ENCODE data around the gene TTC9B.

TTC9B gene

DNA sequence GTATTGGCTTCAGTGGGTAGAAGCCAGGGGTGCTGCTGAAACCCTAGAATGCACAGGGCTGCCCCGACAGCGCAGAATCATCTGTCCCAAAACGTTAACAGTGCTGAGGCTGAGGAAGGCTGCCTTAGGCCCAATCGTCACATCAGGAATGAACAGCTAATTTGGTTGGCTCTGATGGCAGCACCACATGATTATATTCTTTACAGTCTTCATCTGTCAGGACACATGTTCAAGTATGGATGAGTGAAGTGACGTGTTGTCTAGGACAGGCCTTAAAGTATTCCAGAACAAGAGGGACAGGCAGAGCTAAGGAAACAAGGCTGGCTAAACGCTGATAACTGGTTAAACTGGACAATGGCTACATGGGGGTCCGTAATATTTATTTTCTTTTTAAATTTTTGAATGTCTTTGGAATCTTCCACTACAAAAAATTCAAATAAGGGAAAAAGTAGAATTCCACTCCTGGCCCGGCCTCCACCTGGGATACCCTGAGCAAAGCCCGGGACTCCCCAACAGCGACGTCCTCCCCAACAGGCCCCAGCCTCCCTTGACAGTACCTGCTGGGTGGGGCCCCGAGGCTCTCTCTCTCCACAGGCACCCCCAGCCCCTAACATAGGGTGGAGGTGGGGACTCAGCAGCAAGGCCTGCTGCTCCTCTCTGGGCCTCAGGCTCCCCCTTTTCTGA, 23.1 kb upstream of the TTC9B start:
- Histone ChIP-seq H3K9ac (ENCODE audit: low read depth in 1 of 2, low read length in 2 of 2) (no peak overlapping the region), H3K36me3 (ENCODE audit: control insufficient read depth in 1 of 2, insufficient read depth in 2 of 2, low read length in 2 of 2) (peaks cover 40 to 61% of the 10 kb centered on the region in 2 donors), H3K27ac (ENCODE audit: low read depth, low read length) (no peak overlapping the region)

DNA sequence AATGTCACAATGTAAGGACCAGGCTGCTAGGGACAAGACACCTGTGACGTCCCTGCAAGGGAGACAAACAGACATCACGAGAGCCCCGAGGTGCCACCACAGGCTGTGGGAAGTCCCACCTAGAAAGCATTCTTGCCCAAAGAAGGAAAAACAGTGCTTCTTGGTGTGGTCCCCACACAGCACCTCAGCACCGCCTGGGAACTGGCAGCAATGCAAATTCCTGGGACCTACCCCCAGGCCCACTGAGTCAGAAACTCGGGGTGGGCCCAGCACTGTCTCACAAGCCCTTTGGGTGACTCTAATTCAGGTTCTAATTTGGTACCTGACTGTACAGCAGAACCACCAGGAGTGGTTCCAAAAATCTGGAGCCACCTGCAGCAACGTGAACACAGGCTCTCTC, 22.1 kb upstream of the TTC9B start:
- Histone ChIP-seq H3K4me3 (ENCODE audit: low read depth in 1 of 2, low read length in 2 of 2) (no peak overlapping the region), H3K27me3 (ENCODE audit: control insufficient read depth in 1 of 2, insufficient read depth in 2 of 2, low read length in 2 of 2) (no peaks in the 10 kb centered on the region), H3K36me3 (ENCODE audit: control insufficient read depth in 1 of 2, insufficient read depth in 2 of 2, low read length in 2 of 2) (peaks cover 41 to 68% of the 10 kb centered on the region in 2 donors), H3K9ac (ENCODE audit: low read depth in 1 of 2, low read length in 2 of 2) (no peak overlapping the region), H3K9me3 (ENCODE audit: control insufficient read depth in 1 of 2, low read length in 2 of 2) (no peaks in the 10 kb centered on the region), H3K27ac (ENCODE audit: low read depth, low read length) (no peak overlapping the region), H3K4me1 (ENCODE audit: control insufficient read depth in 1 of 2, insufficient read depth in 2 of 2, low read length in 2 of 2) (no peaks in the 10 kb centered on the region)

More for the DNA sequence above, 23.1 kb upstream of the TTC9B start:
- no peaks in the 10 kb centered on the region for H3K27me3 ChIP-seq (ENCODE audit: control insufficient read depth in 1 of 2, insufficient read depth in 2 of 2, low read length in 2 of 2)
- H3K4me3 ChIP-seq (ENCODE audit: low read depth in 1 of 2, low read length in 2 of 2) = no peak overlapping the region
- no peaks in the 10 kb centered on the region for H3K4me1 ChIP-seq (ENCODE audit: control insufficient read depth in 1 of 2, insufficient read depth in 2 of 2, low read length in 2 of 2)
- H3K9me3 ChIP-seq (ENCODE audit: control insufficient read depth in 1 of 2, low read length in 2 of 2) = no peaks in the 10 kb centered on the region

DNA sequence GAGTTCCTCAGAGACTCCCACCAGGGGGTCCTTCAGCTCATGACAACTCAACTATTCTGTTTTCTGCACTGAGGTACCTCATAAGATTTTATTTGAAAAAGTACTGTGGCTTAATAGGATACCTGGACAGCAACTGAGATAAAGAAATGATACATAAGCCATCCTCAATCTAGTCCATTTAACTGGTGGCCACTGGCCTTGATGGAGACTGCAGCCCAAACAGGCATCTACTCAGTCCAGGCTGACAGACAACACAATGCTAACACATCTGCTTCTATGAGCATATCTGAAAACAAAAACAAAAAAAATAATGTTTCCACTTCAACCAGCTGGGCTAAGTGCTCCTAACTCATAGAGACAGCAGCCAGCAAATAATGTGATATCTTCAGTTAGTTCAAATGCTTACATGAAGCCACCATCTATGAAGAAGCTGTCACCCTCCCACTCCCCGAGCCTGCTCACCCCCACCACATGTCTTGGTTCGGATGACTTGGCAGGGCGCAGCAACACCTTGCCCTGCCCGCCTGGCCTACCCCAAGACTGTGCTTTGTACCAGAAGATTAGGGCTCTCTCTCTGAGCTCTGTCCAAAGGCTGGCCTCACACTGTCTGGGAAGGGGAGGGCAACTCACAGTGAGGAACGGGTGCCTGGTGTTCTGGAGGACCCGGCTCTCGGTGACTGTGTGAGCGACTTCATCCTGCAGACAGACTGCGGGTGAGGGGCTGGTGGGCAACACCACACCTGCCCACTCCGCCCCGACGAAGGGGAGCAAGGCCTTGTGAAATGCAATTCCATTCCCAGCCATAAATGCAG, 21.4 kb upstream of the TTC9B start:
- no peak overlapping the region for H3K9ac ChIP-seq (ENCODE audit: low read depth in 1 of 2, low read length in 2 of 2)
- peaks cover 47 to 75% of the 10 kb centered on the region in 2 donors for H3K36me3 ChIP-seq (ENCODE audit: control insufficient read depth in 1 of 2, insufficient read depth in 2 of 2, low read length in 2 of 2)
- no peak overlapping the region for H3K27ac ChIP-seq (ENCODE audit: low read depth, low read length)
- no peaks in the 10 kb centered on the region for H3K4me1 ChIP-seq (ENCODE audit: control insufficient read depth in 1 of 2, insufficient read depth in 2 of 2, low read length in 2 of 2)
- no peaks in the 10 kb centered on the region for H3K27me3 ChIP-seq (ENCODE audit: control insufficient read depth in 1 of 2, insufficient read depth in 2 of 2, low read length in 2 of 2)
- no peaks in the 10 kb centered on the region for H3K9me3 ChIP-seq (ENCODE audit: control insufficient read depth in 1 of 2, low read length in 2 of 2)
- H3K4me3 ChIP-seq (ENCODE audit: low read depth in 1 of 2, low read length in 2 of 2) = no peak overlapping the region

DNA sequence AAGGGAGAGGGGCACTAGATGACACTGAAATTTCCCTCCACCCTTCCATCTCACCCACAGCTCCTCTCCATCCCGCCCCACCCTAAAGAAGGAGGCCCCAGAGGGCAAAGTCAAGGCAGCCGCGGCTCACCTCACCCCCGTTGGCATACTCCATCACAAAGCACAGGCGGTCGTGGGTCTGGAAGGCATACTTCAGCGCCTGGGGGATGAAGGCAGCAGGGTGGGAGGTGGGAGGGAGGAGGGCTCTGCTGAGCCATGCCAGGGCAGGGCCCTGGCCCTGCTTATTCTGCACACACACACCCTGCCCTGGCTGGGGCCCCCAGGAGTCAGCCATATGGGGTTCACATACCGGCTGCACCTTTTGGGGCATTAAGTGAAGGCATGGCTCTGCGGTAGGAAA, 20.6 kb upstream of the TTC9B start:
- Histone ChIP-seq H3K36me3 (ENCODE audit: control insufficient read depth in 1 of 2, insufficient read depth in 2 of 2, low read length in 2 of 2) (peaks cover 47 to 82% of the 10 kb centered on the region in 2 donors), H3K27me3 (ENCODE audit: control insufficient read depth in 1 of 2, insufficient read depth in 2 of 2, low read length in 2 of 2) (no peaks in the 10 kb centered on the region), H3K9ac (ENCODE audit: low read depth in 1 of 2, low read length in 2 of 2) (no peak overlapping the region), H3K4me1 (ENCODE audit: control insufficient read depth in 1 of 2, insufficient read depth in 2 of 2, low read length in 2 of 2) (no peaks in the 10 kb centered on the region), H3K27ac (ENCODE audit: low read depth, low read length) (no peak overlapping the region), H3K4me3 (ENCODE audit: low read depth in 1 of 2, low read length in 2 of 2) (no peak overlapping the region), H3K9me3 (ENCODE audit: control insufficient read depth in 1 of 2, low read length in 2 of 2) (no peaks in the 10 kb centered on the region)

DNA sequence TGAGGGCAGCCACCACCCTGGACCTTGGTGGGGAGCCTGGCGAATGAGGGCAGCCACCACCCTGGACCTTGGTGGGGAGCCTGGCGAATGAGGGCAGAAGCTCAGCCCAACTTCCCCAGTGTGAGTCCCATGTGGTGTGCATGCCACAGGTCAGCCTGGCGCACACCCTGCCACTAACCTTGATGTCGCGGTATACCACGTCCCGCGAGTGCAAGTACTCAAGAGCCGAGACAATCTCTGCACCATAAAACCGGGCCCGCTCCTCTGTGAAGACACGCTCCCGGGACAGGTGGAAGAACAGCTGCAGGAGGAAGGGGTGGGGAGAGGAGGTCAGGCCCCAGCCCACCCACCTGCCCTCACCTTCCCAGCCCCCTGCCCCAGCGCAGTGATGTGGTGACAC, 19.6 kb upstream of the TTC9B start:
- Histone ChIP-seq H3K9ac (ENCODE audit: low read depth in 1 of 2, low read length in 2 of 2) (no peak overlapping the region), H3K4me3 (ENCODE audit: low read depth in 1 of 2, low read length in 2 of 2) (no peak overlapping the region), H3K9me3 (ENCODE audit: control insufficient read depth in 1 of 2, low read length in 2 of 2) (no peaks in the 10 kb centered on the region), H3K4me1 (ENCODE audit: control insufficient read depth in 1 of 2, insufficient read depth in 2 of 2, low read length in 2 of 2) (no peaks in the 10 kb centered on the region), H3K27ac (ENCODE audit: low read depth, low read length) (no peak overlapping the region), H3K27me3 (ENCODE audit: control insufficient read depth in 1 of 2, insufficient read depth in 2 of 2, low read length in 2 of 2) (no peaks in the 10 kb centered on the region), H3K36me3 (ENCODE audit: control insufficient read depth in 1 of 2, insufficient read depth in 2 of 2, low read length in 2 of 2) (peaks cover 47 to 84% of the 10 kb centered on the region in 2 donors)

DNA sequence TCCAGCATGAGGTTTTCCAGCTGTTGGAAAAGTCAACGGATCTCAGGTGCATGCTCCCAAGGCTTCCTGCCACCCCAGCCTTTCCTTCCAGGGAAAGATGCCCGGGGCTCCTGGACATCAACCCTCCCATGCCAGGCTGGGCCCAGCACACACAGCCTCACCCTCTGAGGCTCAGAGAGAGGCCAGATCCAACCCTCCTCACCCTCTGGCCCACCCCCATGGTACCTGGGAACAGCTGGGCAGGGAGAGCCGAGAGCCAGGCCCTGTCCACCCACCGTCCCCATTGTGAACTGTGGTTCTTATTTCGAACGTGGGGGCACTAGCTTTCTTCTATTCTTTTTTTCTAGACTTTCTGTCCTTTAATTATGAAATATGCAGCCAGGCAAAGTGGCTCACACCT, 18.2 kb upstream of the TTC9B start:
- Histone ChIP-seq H3K36me3 (ENCODE audit: control insufficient read depth in 1 of 2, insufficient read depth in 2 of 2, low read length in 2 of 2) (peaks cover 38 to 72% of the 10 kb centered on the region in 2 donors), H3K27me3 (ENCODE audit: control insufficient read depth in 1 of 2, insufficient read depth in 2 of 2, low read length in 2 of 2) (no peaks in the 10 kb centered on the region), H3K9ac (ENCODE audit: low read depth in 1 of 2, low read length in 2 of 2) (no peak overlapping the region), H3K4me3 (ENCODE audit: low read depth in 1 of 2, low read length in 2 of 2) (no peak overlapping the region), H3K27ac (ENCODE audit: low read depth, low read length) (no peak overlapping the region), H3K9me3 (ENCODE audit: control insufficient read depth in 1 of 2, low read length in 2 of 2) (no peaks in the 10 kb centered on the region), H3K4me1 (ENCODE audit: control insufficient read depth in 1 of 2, insufficient read depth in 2 of 2, low read length in 2 of 2) (peaks cover 0 to 7% of the 10 kb centered on the region in 2 donors)

DNA sequence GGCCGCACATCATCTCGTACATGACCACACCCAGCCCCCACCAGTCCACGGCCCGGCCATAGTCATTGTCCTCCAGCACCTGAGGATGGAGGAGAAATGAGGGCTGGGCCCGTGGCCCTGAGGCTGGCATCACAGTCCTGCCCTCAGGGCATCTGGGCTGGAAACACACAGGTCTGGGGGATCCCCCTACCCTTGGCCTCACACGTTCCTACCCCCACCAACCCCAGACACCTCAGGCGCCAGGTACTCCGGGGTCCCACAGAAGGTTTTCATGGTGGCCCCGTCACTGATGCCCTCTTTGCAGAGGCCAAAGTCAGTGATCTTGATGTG, 17.8 kb upstream of the TTC9B start:
- Histone ChIP-seq H3K27ac (ENCODE audit: low read depth, low read length) (no peak overlapping the region), H3K9ac (ENCODE audit: low read depth in 1 of 2, low read length in 2 of 2) (no peak overlapping the region), H3K9me3 (ENCODE audit: control insufficient read depth in 1 of 2, low read length in 2 of 2) (no peaks in the 10 kb centered on the region), H3K36me3 (ENCODE audit: control insufficient read depth in 1 of 2, insufficient read depth in 2 of 2, low read length in 2 of 2) (peaks cover 36 to 69% of the 10 kb centered on the region in 2 donors), H3K27me3 (ENCODE audit: control insufficient read depth in 1 of 2, insufficient read depth in 2 of 2, low read length in 2 of 2) (no peaks in the 10 kb centered on the region), H3K4me1 (ENCODE audit: control insufficient read depth in 1 of 2, insufficient read depth in 2 of 2, low read length in 2 of 2) (peaks cover 0 to 7% of the 10 kb centered on the region in 2 donors), H3K4me3 (ENCODE audit: low read depth in 1 of 2, low read length in 2 of 2) (no peak overlapping the region)

DNA sequence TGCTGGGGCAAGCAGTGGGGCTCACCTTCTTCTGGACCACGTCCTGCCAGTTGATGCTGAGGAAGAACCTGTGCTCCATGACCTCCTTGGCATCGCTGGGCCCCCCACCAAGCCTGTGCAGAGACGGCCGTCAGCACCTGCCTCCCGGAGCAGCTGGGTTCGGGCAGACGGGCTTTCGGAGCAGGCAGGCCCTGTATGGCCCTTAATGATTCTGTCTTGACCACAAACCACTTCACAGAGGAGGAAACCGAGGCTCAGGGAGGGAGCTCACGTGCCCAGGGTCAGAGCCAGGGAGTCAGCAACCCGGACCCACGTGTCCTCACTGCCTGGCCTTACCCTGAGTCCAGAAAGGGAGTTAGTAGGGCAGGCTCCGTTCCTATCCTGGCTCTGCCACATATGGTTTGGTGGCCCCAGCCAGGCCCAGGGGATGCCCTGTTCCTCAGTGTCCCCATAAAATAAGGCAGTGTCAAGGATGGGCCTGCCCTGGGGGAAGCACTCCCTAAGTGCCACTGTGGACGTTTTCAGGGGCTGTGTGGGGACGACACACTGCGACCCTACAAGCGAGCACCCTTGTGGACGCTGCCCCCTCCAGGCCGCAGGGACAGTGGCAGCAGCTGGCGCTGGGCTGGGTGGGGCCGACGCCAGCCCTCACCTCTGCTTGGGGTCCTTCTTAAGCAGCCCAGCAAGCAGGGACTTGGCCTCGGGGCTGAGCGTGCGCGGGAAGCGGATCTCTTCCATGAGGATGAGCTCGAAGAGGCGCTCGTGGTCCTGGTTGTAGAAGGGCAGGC, 17.2 kb upstream of the TTC9B start:
- Histone ChIP-seq H3K9me3 (ENCODE audit: control insufficient read depth in 1 of 2, low read length in 2 of 2) (no peaks in the 10 kb centered on the region), H3K4me1 (ENCODE audit: control insufficient read depth in 1 of 2, insufficient read depth in 2 of 2, low read length in 2 of 2) (peaks cover 0 to 7% of the 10 kb centered on the region in 2 donors), H3K36me3 (ENCODE audit: control insufficient read depth in 1 of 2, insufficient read depth in 2 of 2, low read length in 2 of 2) (peaks cover 34 to 63% of the 10 kb centered on the region in 2 donors), H3K4me3 (ENCODE audit: low read depth in 1 of 2, low read length in 2 of 2) (no peak overlapping the region), H3K9ac (ENCODE audit: low read depth in 1 of 2, low read length in 2 of 2) (no peak overlapping the region), H3K27ac (ENCODE audit: low read depth, low read length) (no peak overlapping the region), H3K27me3 (ENCODE audit: control insufficient read depth in 1 of 2, insufficient read depth in 2 of 2, low read length in 2 of 2) (no peaks in the 10 kb centered on the region)

DNA sequence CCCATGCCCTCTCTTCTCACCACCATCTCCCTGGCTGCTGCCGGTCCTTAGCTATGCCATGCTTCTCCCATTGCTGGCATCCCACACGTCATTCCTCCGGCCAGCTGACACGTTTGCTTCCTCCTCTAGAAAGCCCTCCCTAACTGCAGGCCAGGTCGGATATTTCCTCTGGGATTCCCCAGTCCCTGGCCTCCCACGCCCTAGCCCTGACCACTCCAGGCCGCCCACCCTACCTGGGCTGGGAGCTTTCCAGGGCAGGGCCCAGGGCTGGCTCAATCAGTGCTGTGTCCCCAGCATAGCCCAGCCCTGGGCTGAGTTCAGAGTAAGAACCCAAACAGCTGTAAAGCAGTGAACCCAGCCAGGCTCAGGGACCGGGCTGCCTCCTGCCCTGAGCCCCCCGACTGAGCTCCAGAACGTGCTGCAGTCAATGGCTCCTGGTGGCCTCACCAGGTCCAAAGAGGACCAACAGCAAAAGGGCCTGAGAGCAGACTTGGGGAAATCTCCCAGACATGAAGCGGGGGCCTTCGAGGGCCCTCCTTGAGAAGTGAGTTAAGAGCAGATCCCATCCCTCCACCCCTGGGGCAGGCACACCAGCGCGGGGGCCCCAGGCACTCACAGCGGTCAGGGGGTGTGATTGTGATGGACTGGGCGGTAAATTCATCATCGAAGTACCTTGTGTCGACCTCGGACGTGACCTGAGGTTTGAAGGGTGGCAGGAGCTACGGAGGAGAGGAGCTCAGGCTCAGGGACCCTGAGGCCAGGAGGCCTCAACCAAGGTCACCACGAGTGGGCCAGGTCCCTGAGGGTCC, 16.4 kb upstream of the TTC9B start:
- Histone ChIP-seq H3K4me3 (ENCODE audit: low read depth in 1 of 2, low read length in 2 of 2) (no peak overlapping the region), H3K27me3 (ENCODE audit: control insufficient read depth in 1 of 2, insufficient read depth in 2 of 2, low read length in 2 of 2) (no peaks in the 10 kb centered on the region), H3K27ac (ENCODE audit: low read depth, low read length) (no peak overlapping the region), H3K9ac (ENCODE audit: low read depth in 1 of 2, low read length in 2 of 2) (no peak overlapping the region), H3K9me3 (ENCODE audit: control insufficient read depth in 1 of 2, low read length in 2 of 2) (no peaks in the 10 kb centered on the region), H3K4me1 (ENCODE audit: control insufficient read depth in 1 of 2, insufficient read depth in 2 of 2, low read length in 2 of 2) (peaks cover 0 to 7% of the 10 kb centered on the region in 2 donors), H3K36me3 (ENCODE audit: control insufficient read depth in 1 of 2, insufficient read depth in 2 of 2, low read length in 2 of 2) (peaks cover 26 to 55% of the 10 kb centered on the region in 2 donors)

Data from duodenal mucosa (tissue), 2 donors.